ENCODE results near the gene INTS13.
"Not testable (repeated sequence)": the region's sequence is repeated elsewhere in the genome, so short reads cannot be mapped to it uniquely, and the experiment has no call there.

INTS13 gene

GRCh38 chr12:26868447-26869103 lies 69.2 kb downstream of the INTS13 start:
- DNase-seq = no peak

- DNase-seq = no peak
Observed at GRCh38 chr12:26867080-26867479, 70.7 kb downstream of the INTS13 start.

GRCh38 chr12:26863515-26863914 lies 74.3 kb downstream of the INTS13 start:
- no peak for DNase-seq

DNA sequence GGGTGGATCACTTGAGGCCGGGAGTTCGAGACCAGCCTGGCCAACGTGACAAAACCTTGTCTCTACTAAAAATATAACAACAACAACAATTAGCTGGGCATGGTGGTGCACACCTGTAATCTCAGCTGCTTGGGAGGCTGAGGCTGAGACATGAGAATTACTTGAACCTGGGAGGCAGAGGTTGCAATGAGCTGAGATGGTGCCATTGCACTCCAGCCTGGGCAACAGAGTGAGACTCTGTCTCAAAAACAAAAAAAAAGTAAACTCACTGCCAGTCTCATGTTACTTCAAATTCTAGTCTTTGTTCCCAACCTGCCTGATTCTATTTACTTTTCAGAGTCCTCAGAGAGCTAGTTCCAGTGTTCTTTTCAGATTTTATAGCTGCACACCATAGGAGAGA lies 75.0 kb downstream of the INTS13 start:
- DNase-seq = not testable (repeated sequence)

GRCh38 chr12:26861690-26862089 lies 76.1 kb downstream of the INTS13 start:
- DNase-seq = no peak

DNA sequence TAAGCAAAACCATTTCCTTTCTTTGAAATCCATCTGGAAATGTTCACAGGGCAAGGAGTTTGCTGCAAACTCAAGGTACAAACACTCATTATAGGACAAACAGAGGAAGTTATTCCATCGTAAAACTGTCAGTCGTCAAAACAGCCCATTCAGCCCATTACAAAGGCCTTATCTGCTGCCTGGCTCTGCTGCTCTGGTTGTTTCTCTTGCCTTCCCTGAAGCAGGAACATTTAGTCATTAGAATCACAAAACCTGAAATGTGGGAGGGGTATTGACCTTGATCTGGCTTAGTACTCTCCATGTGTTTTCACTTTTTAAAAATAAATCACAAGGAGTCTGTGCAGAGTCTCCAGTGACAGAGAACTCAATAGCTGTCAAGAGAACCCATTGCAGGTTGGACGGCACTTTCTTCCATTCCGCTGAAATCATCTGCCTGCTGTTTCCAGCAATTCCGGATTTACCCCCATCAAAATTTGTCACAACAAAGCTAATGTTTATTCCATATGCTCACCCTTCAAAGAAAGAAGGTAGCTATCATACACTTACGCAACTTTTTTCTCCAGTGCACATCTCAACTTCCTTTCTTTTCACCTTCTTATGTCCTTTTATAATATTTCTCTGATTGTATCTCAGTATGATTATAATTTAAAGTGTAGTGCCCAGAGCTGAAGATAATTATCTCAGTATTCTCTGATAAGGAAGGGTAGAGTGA lies 80.2 kb downstream of the INTS13 start:
- DNase-seq = no peak

DNA sequence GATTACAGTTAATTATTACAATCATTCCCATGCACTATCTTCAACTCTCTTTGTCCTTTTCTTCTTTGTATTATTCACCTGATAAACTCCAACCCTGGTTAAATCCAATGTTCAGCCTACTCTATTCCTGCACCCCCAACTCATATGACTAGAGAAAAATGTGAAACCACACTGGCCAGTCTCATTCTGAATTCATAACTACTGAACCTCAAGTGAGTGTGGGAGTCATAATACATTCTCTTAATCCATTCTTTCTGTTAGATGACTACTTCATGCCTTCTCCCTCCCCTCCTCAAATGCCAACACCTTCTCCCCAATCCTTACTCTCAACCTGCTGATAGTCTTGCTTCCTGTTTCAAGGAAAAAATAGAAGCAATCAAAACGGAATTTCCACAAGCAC lies 82.4 kb downstream of the INTS13 start:
- DNase-seq = no peak
